Body of pancreas (tissue), 4 donors: ENCODE data around the gene CXorf65.

Experiments
- POLR2A ChIP-seq, 3 donors: fragments of 450-650 bp; IDR thresholded peaks; one replicate each; pipeline ENCODE4 v1.6.1; 2016; ENCODE audit warnings: antibody characterized with exemption in 3 of 3, mild to moderate bottlenecking in 2 of 3
- TF ChIP-seq, protein P1 (sequence below), 7 experiments: fragments of 450-650 bp in 4 of 7; fragments of 200-600 bp in 3 of 7; sonication (generic) in 3 of 7; IDR thresholded peaks; one replicate each; pipeline ENCODE4 v1.5.1; 2016 to 2019; ENCODE audit warnings: antibody characterized with exemption in 7 of 7

DNA sequence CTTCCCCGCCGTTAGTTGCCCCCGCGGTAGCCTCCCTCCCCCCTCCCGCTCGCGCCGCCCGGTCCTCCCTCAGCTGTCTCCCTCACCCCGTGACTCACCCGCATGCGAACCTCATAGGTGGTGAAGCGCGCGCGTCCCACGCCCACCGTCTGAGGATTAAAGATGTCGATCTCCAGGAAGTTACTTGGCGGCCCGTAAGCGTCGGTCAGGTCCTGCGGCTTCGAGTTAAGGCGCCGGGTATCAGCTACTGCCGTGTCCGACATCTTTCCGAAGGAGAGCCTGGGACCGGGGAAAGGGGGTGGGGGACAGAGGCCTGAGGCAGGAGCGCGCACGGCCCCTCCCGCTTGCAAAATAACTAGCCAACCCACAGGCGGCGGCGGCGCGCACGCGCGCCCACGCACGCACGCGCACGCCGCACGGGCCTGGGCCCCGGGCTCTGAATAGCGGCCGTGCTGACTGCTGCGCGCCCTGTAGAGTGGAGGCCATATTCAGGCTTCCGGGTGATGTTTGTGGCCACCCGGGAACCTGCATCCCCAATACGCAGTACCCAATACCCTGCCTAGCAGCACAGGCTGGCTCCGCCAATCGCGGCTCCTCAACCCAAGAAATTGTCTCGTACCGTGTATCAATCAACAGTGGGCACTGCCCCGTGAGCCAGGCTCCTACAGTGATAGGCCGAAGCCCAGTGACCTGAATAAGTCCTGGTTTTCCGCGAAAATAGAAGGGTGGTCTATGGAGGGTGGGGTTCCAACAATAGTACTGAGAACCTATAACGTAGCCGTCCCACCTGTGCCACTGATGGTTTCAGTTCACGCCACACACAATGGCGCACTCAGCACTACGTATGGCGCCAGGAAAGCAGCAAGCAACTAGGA, 38.3 kb downstream of the CXorf65 start, which contains the start of gene SNX12:
- TF ChIP-seq, protein P1, sequence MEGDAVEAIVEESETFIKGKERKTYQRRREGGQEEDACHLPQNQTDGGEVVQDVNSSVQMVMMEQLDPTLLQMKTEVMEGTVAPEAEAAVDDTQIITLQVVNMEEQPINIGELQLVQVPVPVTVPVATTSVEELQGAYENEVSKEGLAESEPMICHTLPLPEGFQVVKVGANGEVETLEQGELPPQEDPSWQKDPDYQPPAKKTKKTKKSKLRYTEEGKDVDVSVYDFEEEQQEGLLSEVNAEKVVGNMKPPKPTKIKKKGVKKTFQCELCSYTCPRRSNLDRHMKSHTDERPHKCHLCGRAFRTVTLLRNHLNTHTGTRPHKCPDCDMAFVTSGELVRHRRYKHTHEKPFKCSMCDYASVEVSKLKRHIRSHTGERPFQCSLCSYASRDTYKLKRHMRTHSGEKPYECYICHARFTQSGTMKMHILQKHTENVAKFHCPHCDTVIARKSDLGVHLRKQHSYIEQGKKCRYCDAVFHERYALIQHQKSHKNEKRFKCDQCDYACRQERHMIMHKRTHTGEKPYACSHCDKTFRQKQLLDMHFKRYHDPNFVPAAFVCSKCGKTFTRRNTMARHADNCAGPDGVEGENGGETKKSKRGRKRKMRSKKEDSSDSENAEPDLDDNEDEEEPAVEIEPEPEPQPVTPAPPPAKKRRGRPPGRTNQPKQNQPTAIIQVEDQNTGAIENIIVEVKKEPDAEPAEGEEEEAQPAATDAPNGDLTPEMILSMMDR (IDR thresholded peaks at IDR 0.05), result peak in 4 of 7 experiments; percentile 72 to 98 (median 86)
- peak in 2 of 3 donors; percentile 63 to 64 for TF ChIP-seq POLR2A (IDR thresholded peaks at IDR 0.05)
